ENCODE data around the gene PTPRJ. TPM values are rescaled to one million over a fixed set of nuclear protein-coding genes. Genes with fewer than 3 reads are reported as not detected.

PTPRJ gene
- total RNA-seq, 1 experiment from 2014 or later, result 10.5 TPM

DNA sequence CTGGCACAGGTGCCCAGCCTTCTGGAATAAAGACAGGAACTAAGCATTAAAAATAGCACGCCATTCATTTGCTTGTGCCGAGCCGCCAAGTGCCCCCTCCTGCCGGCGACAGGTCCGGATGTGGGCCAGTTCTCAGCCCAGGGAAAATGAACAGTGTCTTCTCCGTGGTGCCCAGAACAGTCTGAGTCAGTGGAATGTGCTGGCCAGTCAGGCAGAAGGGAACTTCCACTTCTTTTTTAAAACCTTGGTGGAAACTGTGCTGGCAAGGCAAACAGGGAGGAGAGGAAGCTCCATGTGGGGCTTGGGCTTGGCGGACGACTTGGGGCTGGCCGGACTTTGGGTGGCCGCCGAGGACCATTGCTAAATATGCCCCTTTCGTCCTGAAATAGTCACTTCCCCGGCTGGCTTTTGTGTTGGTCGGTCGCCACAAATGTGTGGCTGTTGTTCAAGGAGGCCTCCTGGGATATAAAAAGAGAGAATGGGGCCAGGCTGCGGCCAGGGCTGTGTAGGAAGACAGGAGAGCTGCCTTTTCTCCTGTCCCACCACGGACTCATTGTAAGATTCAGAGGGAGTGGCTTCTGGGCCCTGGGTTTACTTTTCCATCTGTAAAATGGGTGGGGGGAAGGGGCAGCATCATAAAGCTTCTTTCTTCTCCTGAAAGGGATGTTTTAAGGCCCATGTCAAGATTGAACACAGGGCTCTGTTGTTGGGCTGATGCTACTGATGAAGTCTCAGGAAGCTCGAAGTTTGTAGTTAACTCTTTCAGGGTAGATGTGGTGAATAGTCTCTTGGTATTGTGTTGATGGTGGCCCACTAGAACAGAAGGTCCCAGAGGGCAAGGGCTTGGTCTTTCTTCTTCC, 101.0 kb downstream of the PTPRJ start:
- intact Hi-C loops (cut with micrococcal nuclease), result no loop called here
- no peak overlapping the region for H2AFZ ChIP-seq (ENCODE audit: low read length)
- no peaks in the 10 kb centered on the region for H3K36me3 ChIP-seq (ENCODE audit: low read depth, low read length)
- DNase-seq, result no peak
- ChIA-PET CTCF (no interaction called here), POLR2A (ENCODE audit: unreplicated experiment) (no interaction called here)
- H3K9me2 ChIP-seq (replicated peaks; ENCODE audit: low read length), result no peaks in the 10 kb centered on the region
- no TSS peak for BruUV-seq (replicated peaks)
- H3K27me3 ChIP-seq (ENCODE audit: low read length), result no peaks in the 10 kb centered on the region
- H3K9ac ChIP-seq (ENCODE audit: low read length), result no peak overlapping the region
- H3K4me1 ChIP-seq (ENCODE audit: insufficient read depth, low read length), result no peaks in the 10 kb centered on the region
- no peaks in the 10 kb centered on the region for H3F3A ChIP-seq (ENCODE audit: low read length, unreplicated experiment)
- H4K20me1 ChIP-seq (ENCODE audit: low read length), result no peaks in the 10 kb centered on the region
- no peaks in the 10 kb centered on the region for H3K9me3 ChIP-seq (ENCODE audit: low read length)
- H3K27ac ChIP-seq (ENCODE audit: low read length), result no peak overlapping the region
- no peak overlapping the region for H3K4me3 ChIP-seq (ENCODE audit: low read length)
- no peak overlapping the region for H3K4me2 ChIP-seq (ENCODE audit: low read length)
- 0 out of 2 replicates have a peak, but pooled peaks cover 9% of the 10 kb centered on the region for H3K79me2 ChIP-seq (ENCODE audit: low read length)
- no peak for TF ChIP-seq CTCF (conservative IDR thresholded peaks at IDR 0.05; ENCODE audit: low read depth, low read length)
- TF ChIP-seq EZH2 (IDR thresholded peaks at IDR 0.05; ENCODE audit: low read length, unreplicated experiment), result no peak
- TF ChIP-seq EZH2phosphoT487 (IDR thresholded peaks at IDR 0.05; ENCODE audit: borderline replicate concordance, low read length), result no peak
- no peak for ATAC-seq

GRCh38 chr11:48082771-48083170, 102.4 kb downstream of the PTPRJ start:
- no peak overlapping the region for H3K4me2 ChIP-seq (ENCODE audit: low read length)
- H2AFZ ChIP-seq (ENCODE audit: low read length), result no peak overlapping the region
- BruUV-seq (replicated peaks), result no TSS peak
- ATAC-seq (no peak), DNase-seq (no peak)
- intact Hi-C loops (cut with micrococcal nuclease), result no loop called here
- H3F3A ChIP-seq (ENCODE audit: low read length, unreplicated experiment), result no peaks in the 10 kb centered on the region
- no peak overlapping the region for H3K4me3 ChIP-seq (ENCODE audit: low read length)
- TF ChIP-seq CTCF (conservative IDR thresholded peaks at IDR 0.05; ENCODE audit: low read depth, low read length) (no peak), EZH2phosphoT487 (IDR thresholded peaks at IDR 0.05; ENCODE audit: borderline replicate concordance, low read length) (no peak)
- H3K79me2 ChIP-seq (ENCODE audit: low read length), result peaks cover 12% of the 10 kb centered on the region; the same call in 1 of the 2 replicates
- H4K20me1 ChIP-seq (ENCODE audit: low read length), result no peaks in the 10 kb centered on the region
- no peaks in the 10 kb centered on the region for H3K4me1 ChIP-seq (ENCODE audit: insufficient read depth, low read length)
- no peak overlapping the region for H3K27ac ChIP-seq (ENCODE audit: low read length)
- ChIA-PET CTCF (no interaction called here), POLR2A (ENCODE audit: unreplicated experiment) (no interaction called here)
- H3K27me3 ChIP-seq (ENCODE audit: low read length), result no peaks in the 10 kb centered on the region
- no peaks in the 10 kb centered on the region for H3K9me3 ChIP-seq (ENCODE audit: low read length)
- no peak overlapping the region for H3K9ac ChIP-seq (ENCODE audit: low read length)
- H3K36me3 ChIP-seq (ENCODE audit: low read depth, low read length), result no peaks in the 10 kb centered on the region
- H3K9me2 ChIP-seq (replicated peaks; ENCODE audit: low read length), result no peaks in the 10 kb centered on the region

DNA sequence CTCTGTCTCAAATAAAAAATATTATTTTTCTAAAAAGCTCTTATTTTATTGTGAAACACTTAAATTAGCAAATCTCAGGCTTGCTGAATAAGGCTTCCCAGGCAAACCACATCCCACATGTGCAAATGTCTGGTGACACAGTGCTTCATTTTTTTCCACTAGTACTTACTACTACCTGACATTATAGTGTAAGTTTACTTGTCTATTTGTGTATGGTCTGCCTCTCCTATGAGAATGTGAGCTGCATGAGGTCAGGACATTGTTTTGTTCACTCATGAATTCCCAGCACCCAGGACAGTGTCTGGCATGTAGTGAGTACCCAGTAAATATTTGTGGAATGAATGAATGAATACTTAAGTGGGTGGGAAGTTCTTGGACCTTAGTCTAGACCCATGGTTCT, 103.1 kb downstream of the PTPRJ start:
- no peak for ATAC-seq
- H3K4me1 ChIP-seq (ENCODE audit: insufficient read depth, low read length), result no peaks in the 10 kb centered on the region
- no peak overlapping the region for H3K27ac ChIP-seq (ENCODE audit: low read length)
- no peaks in the 10 kb centered on the region for H3K9me3 ChIP-seq (ENCODE audit: low read length)
- H3K27me3 ChIP-seq (ENCODE audit: low read length), result no peaks in the 10 kb centered on the region
- H3K4me2 ChIP-seq (ENCODE audit: low read length), result no peak overlapping the region
- no peaks in the 10 kb centered on the region for H3K36me3 ChIP-seq (ENCODE audit: low read depth, low read length)
- H3K79me2 ChIP-seq (ENCODE audit: low read length), result peaks cover 14% of the 10 kb centered on the region; the same call in 1 of the 2 replicates
- intact Hi-C loops (cut with micrococcal nuclease), result no loop called here
- H3K4me3 ChIP-seq (ENCODE audit: low read length), result no peak overlapping the region
- H3F3A ChIP-seq (ENCODE audit: low read length, unreplicated experiment), result no peaks in the 10 kb centered on the region
- no peak overlapping the region for H3K9ac ChIP-seq (ENCODE audit: low read length)
- H3K9me2 ChIP-seq (replicated peaks; ENCODE audit: low read length), result no peaks in the 10 kb centered on the region
- no peak overlapping the region for H2AFZ ChIP-seq (ENCODE audit: low read length)
- DNase-seq, result no peak
- no TSS peak for BruUV-seq (replicated peaks)
- TF ChIP-seq EZH2phosphoT487 (IDR thresholded peaks at IDR 0.05; ENCODE audit: borderline replicate concordance, low read length) (no peak), EZH2 (IDR thresholded peaks at IDR 0.05; ENCODE audit: low read length, unreplicated experiment) (no peak), CTCF (conservative IDR thresholded peaks at IDR 0.05; ENCODE audit: low read depth, low read length) (no peak)
- ChIA-PET POLR2A (ENCODE audit: unreplicated experiment) (no interaction called here), CTCF (no interaction called here)
- H4K20me1 ChIP-seq (ENCODE audit: low read length), result no peaks in the 10 kb centered on the region
